HepG2 (cell line): Measurements from ENCODE around the gene FAM174C. TPM values are rescaled to one million over a fixed set of nuclear protein-coding genes. Genes with fewer than 3 reads are reported as not detected.

Source experiments
- BCL6 ChIP-seq: IDR thresholded peaks from 2 replicates; pipeline ENCODE4 v1.6.1; 2016; ENCODE audit warnings: missing genetic modification reagents, missing compliant biosample characterization
- E2F2 ChIP-seq: sonication (generic); formaldehyde crosslinking; IDR thresholded peaks from 2 replicates; pipeline ENCODE4 v1.4.0; 2020; ENCODE audit warnings: missing genetic modification reagents, borderline replicate concordance
- HMGXB4 ChIP-seq, 2 experiments: sonication (generic) in 1 of 2; formaldehyde crosslinking in 1 of 2; IDR thresholded peaks; 2 replicates each; pipeline versions ENCODE4 v1.4.0 to v1.6.1; 2018 to 2020; ENCODE audit warnings: missing genetic modification reagents in 2 of 2, borderline replicate concordance in 1 of 2, low read depth in 1 of 2, mild to moderate bottlenecking in 1 of 2, missing biosample characterization in 1 of 2
- IRF2 ChIP-seq: IDR thresholded peaks from 2 replicates; pipeline ENCODE4 v1.6.1; 2018; ENCODE audit warnings: missing genetic modification reagents, missing compliant biosample characterization
- ISX ChIP-seq: sonication (generic); formaldehyde crosslinking; conservative IDR thresholded peaks from 2 replicates; pipeline ENCODE4 v1.5.0; 2020; ENCODE audit warnings: missing genetic modification reagents
- MAZ ChIP-seq, 2 experiments: sonication (generic) in 1 of 2; formaldehyde crosslinking in 1 of 2; IDR thresholded peaks; 2 replicates each; pipeline versions ENCODE4 v1.5.0 to v1.6.1; 2012 to 2020; ENCODE audit warnings: low read depth in 2 of 2, mild to moderate bottlenecking in 2 of 2, borderline replicate concordance in 1 of 2, improper control_type of control experiment in 1 of 2, low read length in 1 of 2, missing genetic modification reagents in 1 of 2, moderate library complexity in 1 of 2
- MEIS2 ChIP-seq: sonication (generic); formaldehyde crosslinking; IDR thresholded peaks from 2 replicates; pipeline ENCODE4 v1.9.0; 2021; ENCODE audit warnings: mild to moderate bottlenecking, missing genetic modification reagents
- MYPOP ChIP-seq: sonication (generic); formaldehyde crosslinking; IDR thresholded peaks from 2 replicates; pipeline ENCODE4 v1.8.1; 2023; ENCODE audit warnings: mild to moderate bottlenecking, moderate library complexity, missing genetic modification reagents
- NONO ChIP-seq, 2 experiments: fragments of 450-650 bp in 1 of 2; sonication (generic) in 1 of 2; formaldehyde crosslinking in 1 of 2; IDR thresholded peaks in 1 of 2; conservative IDR thresholded peaks in 1 of 2; 2 replicates each; pipeline versions ENCODE4 v1.6.1 to v1.8.0; 2017 to 2022; ENCODE audit warnings: mild to moderate bottlenecking in 1 of 2, missing genetic modification reagents in 1 of 2, moderate library complexity in 1 of 2
- RFX1 ChIP-seq: fragments of 450-650 bp; IDR thresholded peaks from 2 replicates; pipeline ENCODE4 v1.6.1; 2017
- SOX5 ChIP-seq: IDR thresholded peaks from 2 replicates; pipeline ENCODE4 v1.6.1; 2016; ENCODE audit warnings: borderline replicate concordance
- STAG1 ChIP-seq: sonication (generic); formaldehyde crosslinking; IDR thresholded peaks from 2 replicates; pipeline ENCODE4 v1.4.0; 2020; ENCODE audit warnings: missing genetic modification reagents
- XBP1 ChIP-seq: sonication (generic); formaldehyde crosslinking; IDR thresholded peaks from 2 replicates; pipeline ENCODE4 v1.5.0; 2020; ENCODE audit warnings: missing genetic modification reagents
- ZFP1 ChIP-seq: IDR thresholded peaks from 2 replicates; pipeline ENCODE4 v1.6.1; 2016
- ZNF142 ChIP-seq: sonication (generic); formaldehyde crosslinking; IDR thresholded peaks from 2 replicates; pipeline ENCODE4 v1.4.0; 2020; ENCODE audit warnings: missing genetic modification reagents
- ZNF331 ChIP-seq: sonication (generic); formaldehyde crosslinking; IDR thresholded peaks from 2 replicates; pipeline ENCODE4 v1.4.0; 2020; ENCODE audit warnings: missing genetic modification reagents
- ZNF44 ChIP-seq: sonication (generic); formaldehyde crosslinking; IDR thresholded peaks from 2 replicates; pipeline ENCODE4 v1.5.1; 2020; ENCODE audit warnings: mild to moderate bottlenecking, missing genetic modification reagents
- ZNF674 ChIP-seq: sonication (generic); formaldehyde crosslinking; IDR thresholded peaks from 2 replicates; pipeline ENCODE4 v1.5.0; 2020; ENCODE audit warnings: low read depth, mild to moderate bottlenecking, missing genetic modification reagents
- ZNF766 ChIP-seq: sonication (generic); formaldehyde crosslinking; IDR thresholded peaks from 2 replicates; pipeline ENCODE4 v1.5.0; 2020; ENCODE audit warnings: missing genetic modification reagents, borderline replicate concordance
- ZNF788 ChIP-seq: sonication (generic); formaldehyde crosslinking; IDR thresholded peaks from 2 replicates; pipeline ENCODE4 v1.5.0; 2020; ENCODE audit warnings: mild to moderate bottlenecking, missing genetic modification reagents, borderline replicate concordance
- polyA plus RNA-seq, 8 experiments: library from polyadenylated mRNA; depleted of rRNA in 3 of 8; stranded (reverse) in 7 of 8; unstranded in 1 of 8; fragments of >200 nt; fragmentation: Illumina TruSeq in 4 of 8; extraction: Trizol in 4 of 8; gene quantifications; 2 replicates each; pipeline versions ENCODE4 v1.2.1 to v1.2.3, GENCODE V29; 2011 to 2016; ENCODE audit warnings: low read depth in 4 of 8, missing spikeins in 1 of 8, mixed read lengths in 1 of 8; ENCODE audit not compliant: insufficient read depth in 1 of 8
- total RNA-seq, 5 experiments: library from RNA; depleted of rRNA; stranded (reverse); fragments of >200 nt; fragmentation: Illumina TruSeq; extraction: Trizol; gene quantifications; 2 replicates each; pipeline ENCODE4 v1.2.3, GENCODE V29; 2016; ENCODE audit warnings: low read depth in 1 of 5

Gene FAM174C
- total and polyA plus RNA-seq, 2 of the 13 experiments (the other 11 are each of a cell fraction or from before 2014, with no cell fraction given), result 19.5 to 31.3 TPM

- TF ChIP-seq XBP1 (CRISPR knock-in tag) (no peak), MAZ (IDR thresholded peaks at IDR 0.05; ENCODE audit: borderline replicate concordance, low read depth, low read length) (no peak; the same call in 1 of the 2 replicates), MAZ (CRISPR knock-in tag; IDR thresholded peaks at IDR 0.05; ENCODE audit: low read depth) (peak; percentile 58; the same call in 1 of the 2 replicates), MYPOP (CRISPR knock-in tag) (no peak), ZNF331 (CRISPR knock-in tag) (0 out of 2 replicates have a peak, but pooled peaks have one; percentile 12), BCL6 (CRISPR knock-in tag) (peak; percentile 18; the same call in 1 of the 2 replicates), ZFP1 (CRISPR knock-in tag) (no peak), STAG1 (CRISPR knock-in tag) (peak; percentile 99), NONO (IDR thresholded peaks at IDR 0.05) (no peak), NONO (CRISPR knock-in tag; conservative IDR thresholded peaks at IDR 0.05) (no peak), IRF2 (peak; percentile 54; the same call in 1 of the 2 replicates), E2F2 (CRISPR knock-in tag) (no peak), HMGXB4 (CRISPR knock-in tag; IDR thresholded peaks at IDR 0.05; ENCODE audit: borderline replicate concordance in 1 of 2, low read depth in 1 of 2) (peak; percentile 52 to 72; a peak in 2 of 4 replicates), ZNF674 (no peak), ZNF142 (no peak), SOX5 (CRISPR knock-in tag) (0 out of 2 replicates have a peak, but pooled peaks have one; percentile 28), ZNF766 (CRISPR knock-in tag) (no peak), ZNF788 (peak; percentile 58; the same call in 1 of the 2 replicates), MEIS2 (CRISPR knock-in tag) (peak; percentile 84; the same call in 1 of the 2 replicates), ZNF44 (CRISPR knock-in tag) (no peak), RFX1 (no peak), ISX (CRISPR knock-in tag) (no peak)
Observed at GRCh38 chr19:1279782-1280341, 4.5 kb downstream of the FAM174C start (continued).
